Testis (tissue), 3 donors: Measurements from ENCODE around the gene TYR. TPM values are rescaled to one million over a fixed set of nuclear protein-coding genes. Genes with fewer than 3 reads are reported as not detected.
"Not testable (repeated sequence)": the region's sequence is repeated elsewhere in the genome, so short reads cannot be mapped to it uniquely, and the experiment has no call there.

ENCODE experiments used
- DNase-seq: peaks from one replicate; pipeline ENCODE4 v3.0.0-alpha.2; 2019
- H3K27ac ChIP-seq, 2 donors: fragments of 200-600 bp; sonication (generic); one replicate each; pipeline ENCODE4 v1.5.1; 2019
- H3K27me3 ChIP-seq: fragments of 200-600 bp; sonication (generic); one replicate; pipeline ENCODE4 v1.5.1; 2019
- H3K36me3 ChIP-seq: fragments of 200-600 bp; sonication (generic); one replicate; pipeline ENCODE4 v1.5.1; 2017; ENCODE audit warnings: low read depth; ENCODE audit errors: missing control alignments
- H3K4me1 ChIP-seq: fragments of 200-600 bp; sonication (generic); one replicate; pipeline ENCODE4 v1.5.1; 2019
- H3K4me3 ChIP-seq, 2 donors: fragments of 200-600 bp; sonication (generic); one replicate each; pipeline ENCODE4 v1.5.1; 2017 to 2019
- H3K9me3 ChIP-seq: fragments of 200-600 bp; sonication (generic); one replicate; pipeline ENCODE4 v1.5.1; 2017
- POLR2A ChIP-seq: fragments of 450-650 bp; IDR thresholded peaks from one replicate; pipeline ENCODE4 v1.6.1; 2017; ENCODE audit warnings: antibody characterized with exemption, mild to moderate bottlenecking, moderate library complexity
- WGBS, 2 donors: methylation state at CpG; one replicate each; pipeline ENCODE4 v1.1.5; 2018; 5-methylcytosine and 5-hydroxymethylcytosine counted together
- intact Hi-C: fragments of 100-400 bp; cut with DNase I; formaldehyde crosslinking; loops from one replicate; pipeline ENCODE4 v1.15.1; 2023; ENCODE audit warnings: low total_unique reads
- polyA plus RNA-seq: library from polyadenylated mRNA; stranded (reverse); fragments of 350-450 nt; fragmentation: Illumina TruSeq; extraction: RNeasy Lipid Tissue Mini Kit (QIAGEN cat#74804); gene quantifications from one replicate; pipeline ENCODE4 v1.2.3, GENCODE V29; 2014; ENCODE audit warnings: low read depth, low replicate concordance; ENCODE audit not compliant: insufficient read depth
- total RNA-seq, 2 donors: library from RNA; depleted of rRNA; stranded (reverse); fragments of >200 nt; gene quantifications; one replicate each; pipeline ENCODE4 v1.2.3, GENCODE V29; 2016
- TF ChIP-seq, protein P1 (sequence below), 3 experiments: fragments of 450-650 bp in 2 of 3; fragments of 200-600 bp in 1 of 3; sonication (generic) in 1 of 3; IDR thresholded peaks; one replicate each; pipeline ENCODE4 v1.5.1; 2016 to 2019; ENCODE audit warnings: antibody characterized with exemption in 3 of 3, mild to moderate bottlenecking in 2 of 3, moderate library complexity in 1 of 3

Gene TYR
- total and polyA plus RNA-seq, 3 donors from 2014 or later = 0.24 to 1.5 (median 0.25) TPM

DNA sequence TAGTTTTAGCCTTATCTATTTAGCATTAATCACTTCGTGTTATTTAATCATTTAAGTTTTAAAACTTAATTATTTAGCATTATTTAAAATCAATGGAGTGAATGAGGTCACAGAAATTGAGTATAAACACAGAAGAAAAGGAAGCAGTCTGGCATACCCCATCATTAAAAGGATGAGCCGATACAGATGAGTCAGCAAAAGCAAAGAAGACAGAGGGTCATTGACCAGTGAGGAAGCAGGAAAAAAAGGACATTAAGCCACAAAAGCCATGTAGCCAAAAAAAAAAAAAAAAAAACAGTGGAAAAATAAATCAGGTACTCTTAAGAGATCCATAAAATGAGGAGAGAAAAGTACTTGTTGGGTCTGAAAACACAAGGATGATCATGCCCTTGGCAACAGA is 71.5 kb downstream of the TYR start:
- 69 to 82% methylated on average over 2 of the region's 2 CpGs for WGBS, 2 donors
- TF ChIP-seq, protein P1, sequence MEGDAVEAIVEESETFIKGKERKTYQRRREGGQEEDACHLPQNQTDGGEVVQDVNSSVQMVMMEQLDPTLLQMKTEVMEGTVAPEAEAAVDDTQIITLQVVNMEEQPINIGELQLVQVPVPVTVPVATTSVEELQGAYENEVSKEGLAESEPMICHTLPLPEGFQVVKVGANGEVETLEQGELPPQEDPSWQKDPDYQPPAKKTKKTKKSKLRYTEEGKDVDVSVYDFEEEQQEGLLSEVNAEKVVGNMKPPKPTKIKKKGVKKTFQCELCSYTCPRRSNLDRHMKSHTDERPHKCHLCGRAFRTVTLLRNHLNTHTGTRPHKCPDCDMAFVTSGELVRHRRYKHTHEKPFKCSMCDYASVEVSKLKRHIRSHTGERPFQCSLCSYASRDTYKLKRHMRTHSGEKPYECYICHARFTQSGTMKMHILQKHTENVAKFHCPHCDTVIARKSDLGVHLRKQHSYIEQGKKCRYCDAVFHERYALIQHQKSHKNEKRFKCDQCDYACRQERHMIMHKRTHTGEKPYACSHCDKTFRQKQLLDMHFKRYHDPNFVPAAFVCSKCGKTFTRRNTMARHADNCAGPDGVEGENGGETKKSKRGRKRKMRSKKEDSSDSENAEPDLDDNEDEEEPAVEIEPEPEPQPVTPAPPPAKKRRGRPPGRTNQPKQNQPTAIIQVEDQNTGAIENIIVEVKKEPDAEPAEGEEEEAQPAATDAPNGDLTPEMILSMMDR (IDR thresholded peaks at IDR 0.05) = no peak
- no peak for TF ChIP-seq POLR2A
- DNase-seq = no peak
- H3K4me1 ChIP-seq = no peaks in the 10 kb centered on the region
- H3K27me3 ChIP-seq = no peaks in the 10 kb centered on the region
- no peak overlapping the region for H3K4me3 ChIP-seq
- H3K27ac ChIP-seq = no peak overlapping the region
- intact Hi-C loops = no loop called here
- H3K36me3 ChIP-seq = no peaks in the 10 kb centered on the region
- H3K9me3 ChIP-seq = no peaks in the 10 kb centered on the region

DNA sequence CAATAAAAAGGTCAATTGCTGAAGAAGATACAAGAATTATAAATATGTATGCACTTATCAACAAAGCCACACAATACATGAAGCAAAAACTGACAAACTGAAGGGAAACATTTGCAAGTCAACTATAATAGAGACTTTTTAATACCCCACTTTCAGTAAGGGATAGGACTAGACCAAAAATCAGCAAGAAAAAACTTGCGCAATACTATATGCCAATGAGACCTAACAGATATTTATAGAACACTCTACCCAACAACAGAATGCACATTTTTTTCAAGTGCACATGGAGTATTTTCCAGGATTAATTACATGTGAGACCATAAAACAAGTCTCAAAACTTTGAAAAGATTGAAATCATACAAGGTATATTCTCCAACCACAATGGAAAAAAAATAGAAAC is 83.8 kb downstream of the TYR start:
- DNase-seq = not testable (repeated sequence)
- 97 to 100% methylated on average over 1 of the region's 1 CpG for WGBS, 2 donors

DNA sequence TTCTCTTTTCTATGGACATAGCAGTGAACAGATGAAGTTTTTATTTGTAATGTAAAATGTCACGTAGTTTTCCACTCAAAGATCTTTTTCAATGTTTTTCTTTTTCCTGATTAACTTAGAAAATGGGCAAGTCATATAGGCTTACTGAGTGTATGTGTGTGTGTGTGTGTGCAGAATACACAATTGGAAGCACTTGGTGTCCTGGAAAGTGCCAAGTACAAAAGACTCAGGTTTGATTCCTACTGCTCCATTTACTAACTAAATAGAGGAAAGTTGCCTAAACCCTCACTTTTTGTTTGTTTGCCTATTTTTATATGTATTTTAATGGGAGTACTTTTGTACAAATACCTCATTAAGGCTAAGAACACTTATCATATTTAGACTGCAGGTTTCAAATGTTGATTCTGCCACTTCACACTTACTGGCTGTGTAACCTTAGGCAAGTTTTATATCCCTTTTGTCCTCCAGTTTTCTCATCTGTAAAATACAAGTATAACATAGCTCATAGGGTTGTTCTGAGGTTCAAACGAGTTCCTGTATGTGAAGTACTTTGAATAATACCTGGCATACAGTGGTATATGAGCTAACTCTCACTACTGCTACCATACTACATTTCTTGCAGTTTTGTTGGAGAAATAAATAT is 90.1 kb downstream of the TYR start:
- whole genome bisulfite sequencing, 2 donors = 85 to 86% methylated on average over 2 of the region's 2 CpGs
- TF ChIP-seq POLR2A = no peak
- TF ChIP-seq, protein P1 (IDR thresholded peaks at IDR 0.05) = no peak
- Histone ChIP-seq H3K9me3 (no peaks in the 10 kb centered on the region), H3K4me3 (no peak overlapping the region), H3K4me1 (no peaks in the 10 kb centered on the region), H3K36me3 (no peaks in the 10 kb centered on the region), H3K27ac (no peak overlapping the region), H3K27me3 (no peaks in the 10 kb centered on the region)
- no peak for DNase-seq
- intact Hi-C loops = no loop called here

More for the DNA sequence above, 83.8 kb downstream of the TYR start:
- intact Hi-C loops, H3K27me3 ChIP-seq, H3K27ac ChIP-seq, H3K36me3 ChIP-seq, H3K4me1 ChIP-seq, H3K9me3 ChIP-seq, H3K4me3 ChIP-seq: not testable (repeated sequence)

DNA sequence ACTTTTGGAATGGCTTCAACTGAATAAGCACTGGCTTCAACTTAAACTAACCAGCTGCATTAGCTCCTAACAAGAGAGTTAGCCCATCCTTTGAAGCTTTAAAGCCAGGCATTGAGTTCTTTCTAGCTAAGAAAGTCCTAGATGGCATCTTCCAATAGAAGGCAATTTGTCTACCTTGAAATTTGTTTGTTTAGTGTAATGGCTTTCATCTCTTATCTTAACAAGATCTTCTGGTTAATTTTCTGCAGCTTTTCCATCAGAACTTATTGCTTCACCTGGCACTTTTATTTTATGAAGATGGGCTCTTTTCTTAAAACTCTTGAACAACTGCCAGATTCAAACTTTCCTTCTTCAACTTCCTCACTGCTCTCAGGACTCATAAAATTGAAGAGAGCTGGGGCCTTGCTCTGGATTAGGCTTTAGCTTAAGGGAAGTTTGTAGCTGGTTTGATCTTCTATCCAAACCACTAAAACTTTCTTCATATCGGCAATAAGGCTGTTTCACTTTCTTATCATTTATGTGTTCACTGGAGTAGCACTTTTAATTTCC is 94.9 kb downstream of the TYR start:
- H3K9me3 ChIP-seq, H3K4me1 ChIP-seq, H3K27ac ChIP-seq, H3K4me3 ChIP-seq, intact Hi-C loops, H3K27me3 ChIP-seq, DNase-seq, H3K36me3 ChIP-seq: not testable (repeated sequence)
- WGBS, 2 donors = 93 to 94% methylated on average over 1 of the region's 1 CpG

DNA sequence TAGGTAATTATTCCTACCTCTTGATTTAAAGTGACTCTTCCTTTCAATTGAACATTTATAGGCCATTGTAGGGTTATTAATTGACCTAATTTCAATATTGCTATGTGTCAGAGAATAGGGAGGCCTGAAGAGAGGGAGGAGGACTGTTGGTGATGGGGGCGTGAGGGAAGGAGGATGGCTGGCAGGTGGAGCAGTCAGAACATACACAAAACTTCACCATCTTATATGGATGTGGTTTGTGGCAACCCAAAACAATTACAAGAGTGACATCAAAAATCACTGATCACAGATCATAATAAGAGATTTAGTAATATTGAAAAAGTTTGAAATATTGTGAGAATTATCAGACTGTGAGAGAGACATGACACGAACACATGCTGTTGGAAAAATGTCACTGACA is 95.5 kb downstream of the TYR start:
- H3K4me3 ChIP-seq, H3K4me1 ChIP-seq, intact Hi-C loops, H3K9me3 ChIP-seq, H3K36me3 ChIP-seq, DNase-seq, H3K27me3 ChIP-seq, H3K27ac ChIP-seq: not testable (repeated sequence)
- WGBS, 2 donors = 85 to 91% methylated on average over 2 of the region's 2 CpGs

DNA sequence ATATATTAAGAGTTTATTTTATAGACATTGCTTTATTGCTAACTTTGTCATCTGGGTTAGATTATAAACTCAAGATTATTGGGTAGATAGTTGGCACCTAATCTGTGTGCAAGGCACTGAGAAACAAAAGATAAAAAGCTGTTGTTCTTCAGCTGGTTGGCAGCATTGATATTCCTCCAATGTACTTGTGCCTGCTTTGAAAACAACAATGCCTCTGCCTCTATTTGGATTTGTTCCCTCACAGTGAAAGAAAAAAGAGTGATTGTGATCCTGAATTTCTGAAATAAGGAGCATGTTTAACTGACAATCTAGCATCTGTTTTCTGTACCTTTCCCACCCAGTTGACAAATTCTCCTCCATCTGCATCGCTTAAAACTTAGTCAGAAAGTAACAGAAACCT is 98.3 kb downstream of the TYR start:
- Histone ChIP-seq H3K27me3 (no peaks in the 10 kb centered on the region), H3K36me3 (no peaks in the 10 kb centered on the region), H3K4me1 (no peaks in the 10 kb centered on the region), H3K27ac (no peak overlapping the region), H3K4me3 (no peak overlapping the region), H3K9me3 (no peaks in the 10 kb centered on the region)
- no peak for DNase-seq
- intact Hi-C loops = no loop called here
- no peak for TF ChIP-seq POLR2A
- TF ChIP-seq, protein P1 (IDR thresholded peaks at IDR 0.05) = no peak
- WGBS, 2 donors = 71 to 87% methylated on average over 1 of the region's 1 CpG
